Measurements from ENCODE around the gene GABBR2.

The GABBR2 gene

DNA sequence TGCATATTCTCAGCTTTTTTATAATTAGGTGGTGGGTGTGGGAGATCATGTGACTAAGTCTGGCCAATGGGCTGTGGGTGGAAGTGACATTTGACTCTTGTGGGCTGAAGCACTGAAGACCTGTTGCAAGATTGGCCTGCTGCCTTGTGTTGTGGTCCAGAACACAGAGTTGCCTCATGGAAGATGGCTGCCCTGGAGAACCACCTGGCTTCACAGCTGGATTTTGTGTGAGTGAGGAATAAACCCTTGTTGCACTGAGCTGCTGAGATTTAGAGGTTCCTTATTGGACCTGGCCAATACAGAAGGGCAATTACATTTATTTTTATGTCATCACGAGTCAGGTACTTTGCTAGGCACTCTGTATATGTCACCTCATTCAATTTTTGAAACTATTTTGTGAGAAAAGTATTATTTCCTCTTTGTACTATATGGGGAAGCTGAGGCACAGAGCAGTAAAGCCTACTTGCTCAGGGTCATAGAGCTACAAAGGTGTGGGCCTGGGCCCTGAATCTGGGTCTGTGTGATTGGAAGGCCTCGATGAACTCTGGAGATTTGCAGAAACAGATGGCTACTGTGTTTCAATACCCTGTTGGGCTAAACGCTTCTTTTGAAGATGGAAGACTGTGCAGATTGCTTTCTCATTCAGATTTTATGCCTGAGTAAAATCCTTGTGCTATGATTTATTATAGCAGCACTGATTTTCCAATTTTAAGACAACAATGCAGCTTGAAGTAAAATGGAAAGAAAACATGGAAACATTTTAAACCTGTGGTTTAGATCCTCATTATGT lies 382.1 kb downstream of the GABBR2 start:
- H2AFZ ChIP-seq (ENCODE audit: low read depth, low read length): no peak overlapping the region
- peaks cover 8% of the 10 kb centered on the region for H3K4me1 ChIP-seq (ENCODE audit: low read length)
- H3K36me3 ChIP-seq (replicated peaks; ENCODE audit: low read depth, low read length): no peaks in the 10 kb centered on the region
- no peak for TF ChIP-seq EZH2phosphoT487 (IDR thresholded peaks at IDR 0.05; ENCODE audit: low read depth)
- no peak for TF ChIP-seq CTCF (IDR thresholded peaks at IDR 0.05; ENCODE audit: low read depth, low read length)
- H3K4me2 ChIP-seq (ENCODE audit: low read length): no peak overlapping the region
- no peaks in the 10 kb centered on the region for H4K20me1 ChIP-seq (ENCODE audit: insufficient read depth, low read length)
- no peak overlapping the region for H3K9ac ChIP-seq (ENCODE audit: low read length)
- H3K4me3 ChIP-seq (ENCODE audit: low read length): no peak overlapping the region
- H3K27me3 ChIP-seq (ENCODE audit: low read depth, low read length): peaks cover 15% of the 10 kb centered on the region
- no peaks in the 10 kb centered on the region for H3K9me3 ChIP-seq (ENCODE audit: insufficient read depth, low read length)
- no peak overlapping the region for H3K27ac ChIP-seq (ENCODE audit: low read length)
- H3K79me2 ChIP-seq (ENCODE audit: low read length): no peaks in the 10 kb centered on the region

GRCh38 chr9:98324801-98325200 lies 383.9 kb downstream of the GABBR2 start:
- Histone ChIP-seq H4K20me1 (ENCODE audit: insufficient read depth, low read length) (no peaks in the 10 kb centered on the region), H3K27ac (ENCODE audit: low read length) (no peak overlapping the region), H3K79me2 (ENCODE audit: low read length) (no peaks in the 10 kb centered on the region), H3K9ac (ENCODE audit: low read length) (no peak overlapping the region), H3K9me3 (ENCODE audit: insufficient read depth, low read length) (no peaks in the 10 kb centered on the region), H2AFZ (ENCODE audit: low read depth, low read length) (no peak overlapping the region), H3K27me3 (ENCODE audit: low read depth, low read length) (0 out of 2 replicates have a peak, but pooled peaks cover 3% of the 10 kb centered on the region), H3K4me2 (ENCODE audit: low read length) (no peak overlapping the region), H3K4me1 (ENCODE audit: low read length) (peaks cover 8% of the 10 kb centered on the region), H3K36me3 (replicated peaks; ENCODE audit: low read depth, low read length) (no peaks in the 10 kb centered on the region), H3K4me3 (ENCODE audit: low read length) (no peak overlapping the region)
- TF ChIP-seq EZH2phosphoT487 (IDR thresholded peaks at IDR 0.05; ENCODE audit: low read depth) (no peak), CTCF (IDR thresholded peaks at IDR 0.05; ENCODE audit: low read depth, low read length) (no peak)

DNA sequence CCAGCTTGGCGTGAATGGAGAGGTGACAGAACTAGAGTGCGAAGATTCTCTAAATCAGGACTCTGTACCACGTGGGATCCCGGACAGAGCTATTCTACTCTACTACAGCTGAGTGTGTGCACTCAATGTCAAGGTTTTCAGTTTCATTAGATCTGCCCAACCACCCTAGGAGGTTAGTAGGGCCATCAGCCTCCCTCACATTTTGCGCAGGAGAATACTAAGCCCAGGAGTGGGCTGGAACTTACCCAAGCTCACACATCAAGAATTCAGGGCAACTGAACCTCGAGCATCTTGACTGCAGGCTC lies 385.0 kb downstream of the GABBR2 start:
- Histone ChIP-seq H3K4me2 (ENCODE audit: low read length) (no peak overlapping the region), H3K36me3 (replicated peaks; ENCODE audit: low read depth, low read length) (no peaks in the 10 kb centered on the region), H3K4me1 (ENCODE audit: low read length) (peaks cover 8% of the 10 kb centered on the region)

More for the DNA sequence above, 385.0 kb downstream of the GABBR2 start:
- H3K27me3 ChIP-seq (ENCODE audit: low read depth, low read length): no peaks in the 10 kb centered on the region
- no peak overlapping the region for H3K4me3 ChIP-seq (ENCODE audit: low read length)
- H4K20me1 ChIP-seq (ENCODE audit: insufficient read depth, low read length): no peaks in the 10 kb centered on the region
- H3K27ac ChIP-seq (ENCODE audit: low read length): no peak overlapping the region
- H3K9me3 ChIP-seq (ENCODE audit: insufficient read depth, low read length): no peaks in the 10 kb centered on the region
- TF ChIP-seq EZH2phosphoT487 (IDR thresholded peaks at IDR 0.05; ENCODE audit: low read depth) (no peak), CTCF (IDR thresholded peaks at IDR 0.05; ENCODE audit: low read depth, low read length) (no peak)
- no peak overlapping the region for H3K9ac ChIP-seq (ENCODE audit: low read length)
- H2AFZ ChIP-seq (ENCODE audit: low read depth, low read length): no peak overlapping the region
- H3K79me2 ChIP-seq (ENCODE audit: low read length): no peaks in the 10 kb centered on the region

Measured in OCI-LY3 (cell line).